ENCODE measurements around the gene AGO4. TPM values are rescaled to one million over a fixed set of nuclear protein-coding genes. Genes with fewer than 3 reads are reported as not detected.
"Not testable (repeated sequence)": the region's sequence is repeated elsewhere in the genome, so short reads cannot be mapped to it uniquely, and the experiment has no call there.

The AGO4 gene
- total RNA-seq, 1 donor = 13.8 TPM

DNA sequence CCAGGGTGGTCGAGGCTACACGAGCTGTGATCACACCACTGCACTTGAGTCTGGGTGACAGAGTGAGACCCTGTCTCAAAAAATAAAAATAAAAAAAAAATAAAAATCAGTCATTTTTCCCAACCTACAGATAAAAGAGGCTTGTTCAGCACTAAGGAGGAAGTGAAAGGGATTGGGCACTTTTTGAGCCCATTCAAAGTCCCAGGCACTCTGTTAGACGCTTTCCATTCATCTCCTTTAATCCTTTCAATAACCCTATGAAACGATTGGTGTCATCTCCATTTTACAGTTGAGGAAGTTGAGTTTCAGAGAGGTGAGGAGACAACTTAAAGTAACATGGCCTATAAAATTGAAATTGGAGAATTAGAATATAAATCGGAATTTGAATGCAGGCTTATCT, 10.4 kb upstream of the AGO4 start:
- no peak for DNase-seq (ENCODE audit: low read depth)
- no peak for TF ChIP-seq CTCF (IDR thresholded peaks at IDR 0.05; ENCODE audit: insufficient read depth, low read depth, low read length)
- no peak overlapping the region for H3K4me3 ChIP-seq (ENCODE audit: low read depth, low read length)

GRCh38 chr1:35798019-35798418, 9.8 kb upstream of the AGO4 start:
- not testable (repeated sequence) for H3K4me3 ChIP-seq (ENCODE audit: low read depth, low read length); DNase-seq (ENCODE audit: low read depth)

- not testable (repeated sequence) for H3K4me3 ChIP-seq (ENCODE audit: low read depth, low read length); DNase-seq (ENCODE audit: low read depth)
Measured at GRCh38 chr1:35800167-35800887, 7.5 kb upstream of the AGO4 start.

- peak overlapping the region; percentile 66 for H3K4me3 ChIP-seq (ENCODE audit: low read depth, low read length)
- DNase-seq (ENCODE audit: low read depth) = peak; percentile 29
- no peak for TF ChIP-seq CTCF (IDR thresholded peaks at IDR 0.05; ENCODE audit: insufficient read depth, low read depth, low read length)
Measured at GRCh38 chr1:35808450-35809113, 766 bp downstream of the AGO4 start.

- peak overlapping the region; percentile 66 for H3K4me3 ChIP-seq (ENCODE audit: low read depth, low read length)
- peak; percentile 13 for DNase-seq (ENCODE audit: low read depth)
- no peak for TF ChIP-seq CTCF (IDR thresholded peaks at IDR 0.05; ENCODE audit: insufficient read depth, low read depth, low read length)
Measured at GRCh38 chr1:35809114-35810095, 1.6 kb downstream of the AGO4 start.

DNA sequence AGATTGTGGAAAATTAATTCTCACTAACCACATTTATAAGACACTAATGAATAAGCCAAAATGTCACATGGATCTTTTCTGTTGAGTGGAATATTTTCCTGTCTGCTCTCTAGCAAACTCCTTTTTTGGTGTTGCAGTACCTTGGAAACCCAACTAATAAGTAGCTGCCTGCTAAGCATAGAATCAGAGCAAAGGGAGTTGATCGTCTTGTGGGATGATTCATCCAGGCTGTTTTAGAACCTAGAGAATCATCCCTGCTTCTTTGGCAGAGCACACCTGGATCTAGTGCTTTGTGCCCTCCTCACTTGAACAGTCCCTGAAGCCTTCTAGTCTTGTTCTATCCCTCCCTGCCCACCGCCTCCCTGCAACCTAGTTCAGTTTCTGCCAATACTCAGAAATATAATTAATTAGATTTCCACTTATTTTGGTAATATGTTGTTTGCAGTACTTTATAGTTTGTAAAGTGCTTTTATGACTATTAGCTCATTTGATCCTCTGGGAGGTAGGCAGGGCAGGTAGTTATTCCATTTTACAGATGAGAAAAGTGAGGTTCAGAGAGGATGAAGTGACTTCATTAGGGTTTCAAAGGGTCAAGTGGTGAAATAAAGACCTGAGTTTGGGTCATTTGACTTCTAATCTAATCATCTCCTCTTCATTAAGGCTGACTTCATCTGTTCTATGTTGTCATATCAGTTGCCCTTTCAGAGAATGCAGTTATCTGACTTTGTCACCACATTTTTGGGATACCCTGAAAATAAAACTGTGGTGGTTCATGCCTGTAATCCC, 2.5 kb downstream of the AGO4 start:
- no peak overlapping the region for H3K4me3 ChIP-seq (ENCODE audit: low read depth, low read length)
- peak; percentile 8 for DNase-seq (ENCODE audit: low read depth)
- TF ChIP-seq CTCF (IDR thresholded peaks at IDR 0.05; ENCODE audit: insufficient read depth, low read depth, low read length) = no peak

DNA sequence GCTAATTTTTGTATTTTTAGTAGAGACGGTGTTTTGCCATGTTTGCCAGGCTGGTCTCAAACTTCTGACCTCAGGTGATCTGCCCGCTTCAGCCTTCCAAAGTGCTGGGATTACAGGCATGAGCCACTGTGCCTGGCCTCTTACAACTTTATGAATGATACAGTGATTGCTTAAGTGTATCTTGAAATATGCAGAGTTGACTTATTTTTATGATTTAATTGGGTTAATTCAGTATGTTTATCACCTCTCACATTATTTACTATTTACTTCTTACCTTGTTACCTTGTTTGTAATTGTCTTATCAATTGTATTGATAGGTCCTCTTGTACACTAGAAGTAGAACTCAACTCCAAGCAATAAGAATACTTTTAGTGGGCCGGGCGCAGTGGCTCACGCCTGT, 4.9 kb downstream of the AGO4 start:
- not testable (repeated sequence) for H3K4me3 ChIP-seq (ENCODE audit: low read depth, low read length); DNase-seq (ENCODE audit: low read depth)

Measured in fibroblast of villous mesenchyme (primary cell).